Measurements from ENCODE around the gene RHAG. TPM values are rescaled to one million over a fixed set of nuclear protein-coding genes. Genes with fewer than 3 reads are reported as not detected.
"Not testable (repeated sequence)": the region's sequence is repeated elsewhere in the genome, so short reads cannot be mapped to it uniquely, and the experiment has no call there.

Gene RHAG
- total RNA-seq, 1 donor from 2014 or later, result not detected

- H3K9me3 Mint-ChIP-seq, result peaks cover 2% of the 10 kb centered on the region
- H3K36me3 Mint-ChIP-seq (ENCODE audit: low read depth), result no peaks in the 10 kb centered on the region
- no peak for TF ChIP-seq CTCF (conservative IDR thresholded peaks at IDR 0.05)
- H3K27me3 Mint-ChIP-seq (ENCODE audit: low read depth), result peaks cover 3% of the 10 kb centered on the region
- no peaks in the 10 kb centered on the region for H3K4me1 Mint-ChIP-seq
- H3K4me3 Mint-ChIP-seq, result no peak overlapping the region
- H3K27ac Mint-ChIP-seq (ENCODE audit: unreplicated experiment), result no peak overlapping the region
- no peak for DNase-seq (ENCODE audit: low read depth, low spot score)
These were observed 29.8 kb upstream of the RHAG start for GRCh38 chr6:49666480-49666879.

- H3K9me3 Mint-ChIP-seq, result no peaks in the 10 kb centered on the region
- DNase-seq (ENCODE audit: low read depth, low spot score), result no peak
- H3K27me3 Mint-ChIP-seq (ENCODE audit: low read depth), result peaks cover 3% of the 10 kb centered on the region
- H3K4me3 Mint-ChIP-seq, result no peak overlapping the region
- H3K4me1 Mint-ChIP-seq, result no peaks in the 10 kb centered on the region
- TF ChIP-seq CTCF (conservative IDR thresholded peaks at IDR 0.05), result no peak
- no peak overlapping the region for H3K27ac Mint-ChIP-seq (ENCODE audit: unreplicated experiment)
- H3K36me3 Mint-ChIP-seq (ENCODE audit: low read depth), result no peaks in the 10 kb centered on the region
These were observed 28.2 kb upstream of the RHAG start for GRCh38 chr6:49664817-49665216.

DNA sequence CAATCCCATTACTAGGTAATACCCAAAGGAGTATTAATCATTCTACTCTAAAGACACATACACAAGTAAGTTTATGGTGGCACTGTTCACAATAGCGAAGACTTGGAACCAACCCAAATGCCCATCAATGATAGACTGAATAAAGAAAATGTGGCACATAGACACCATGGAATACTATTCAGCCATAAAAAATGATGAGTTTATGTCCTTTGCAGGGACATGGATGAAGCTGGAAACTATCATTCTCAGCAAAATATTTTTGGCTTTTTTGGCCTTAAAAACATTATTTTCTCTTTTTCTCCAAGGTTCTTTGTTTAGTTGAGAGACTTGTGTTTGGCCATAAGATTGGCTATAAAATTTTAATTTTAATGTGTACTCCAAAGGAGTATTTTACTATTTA lies 27.4 kb upstream of the RHAG start:
- not testable (repeated sequence) for H3K36me3 Mint-ChIP-seq (ENCODE audit: low read depth); H3K27ac Mint-ChIP-seq (ENCODE audit: unreplicated experiment); H3K27me3 Mint-ChIP-seq (ENCODE audit: low read depth); DNase-seq (ENCODE audit: low read depth, low spot score); H3K4me3 Mint-ChIP-seq; H3K9me3 Mint-ChIP-seq; H3K4me1 Mint-ChIP-seq

DNA sequence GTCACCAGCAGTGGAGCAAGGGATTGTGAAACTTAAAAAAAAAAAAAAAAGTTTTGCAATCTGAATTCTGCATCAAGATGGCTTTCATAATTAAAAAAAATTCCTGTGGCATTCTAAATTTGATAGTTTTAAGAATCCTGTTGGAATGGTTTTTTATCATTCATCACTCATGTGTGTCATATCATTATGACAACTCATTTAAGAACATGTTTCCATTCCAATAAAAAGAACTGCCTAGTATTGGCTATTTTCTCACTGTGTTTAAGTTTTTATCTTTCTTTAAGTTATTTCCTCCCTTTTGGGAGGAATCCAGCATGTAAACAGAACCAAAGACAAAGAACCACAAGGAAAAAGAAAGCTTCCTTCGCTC lies 26.2 kb upstream of the RHAG start:
- Mint-ChIP-seq H3K36me3 (ENCODE audit: low read depth) (no peaks in the 10 kb centered on the region), H3K27me3 (ENCODE audit: low read depth) (peaks cover 3% of the 10 kb centered on the region), H3K27ac (ENCODE audit: unreplicated experiment) (no peak overlapping the region), H3K4me1 (no peaks in the 10 kb centered on the region), H3K4me3 (no peak overlapping the region), H3K9me3 (no peaks in the 10 kb centered on the region)
- no peak for TF ChIP-seq CTCF (conservative IDR thresholded peaks at IDR 0.05)
- DNase-seq (ENCODE audit: low read depth, low spot score), result no peak

- Mint-ChIP-seq H3K4me1 (no peaks in the 10 kb centered on the region), H3K27me3 (ENCODE audit: low read depth) (peaks cover 3% of the 10 kb centered on the region), H3K9me3 (no peaks in the 10 kb centered on the region), H3K4me3 (no peak overlapping the region), H3K36me3 (ENCODE audit: low read depth) (no peaks in the 10 kb centered on the region), H3K27ac (ENCODE audit: unreplicated experiment) (no peak overlapping the region)
- no peak for TF ChIP-seq CTCF (conservative IDR thresholded peaks at IDR 0.05)
- DNase-seq (ENCODE audit: low read depth, low spot score), result no peak
These were observed 25.7 kb upstream of the RHAG start for GRCh38 chr6:49662231-49662891.

- Mint-ChIP-seq H3K27ac (ENCODE audit: unreplicated experiment) (no peak overlapping the region), H3K9me3 (no peaks in the 10 kb centered on the region), H3K27me3 (ENCODE audit: low read depth) (no peaks in the 10 kb centered on the region), H3K4me1 (no peaks in the 10 kb centered on the region), H3K36me3 (ENCODE audit: low read depth) (no peaks in the 10 kb centered on the region), H3K4me3 (no peak overlapping the region)
- no peak for DNase-seq (ENCODE audit: low read depth, low spot score)
- TF ChIP-seq CTCF (conservative IDR thresholded peaks at IDR 0.05), result no peak
These were observed 17.3 kb upstream of the RHAG start for GRCh38 chr6:49653942-49654341.

Data from neural crest cell (in vitro differentiated cells).